ENCODE results near the gene MTTP. TPM values are rescaled to one million over a fixed set of nuclear protein-coding genes. Genes with fewer than 3 reads are reported as not detected.

MTTP gene
- total and polyA plus RNA-seq, 10 donors = 0.07 to 0.97 (median 0.12) TPM; not detected in 3

GRCh38 chr4:99606716-99607115 is 32.1 kb downstream of the MTTP start:
- H3K27me3 ChIP-seq (replicated peaks in 1 of 7) = peaks cover 0 to 4% (median 0%) of the 10 kb centered on the region in 7 donors
- no peak for DNase-seq
- H3K27ac ChIP-seq = no peak overlapping the region
- H3K9me3 ChIP-seq = no peaks in the 10 kb centered on the region
- TF ChIP-seq POLR2AphosphoS5 (IDR thresholded peaks at IDR 0.05) = no peak
- no peak for TF ChIP-seq POLR2A (IDR thresholded peaks at IDR 0.05)
- TF ChIP-seq, protein P1, sequence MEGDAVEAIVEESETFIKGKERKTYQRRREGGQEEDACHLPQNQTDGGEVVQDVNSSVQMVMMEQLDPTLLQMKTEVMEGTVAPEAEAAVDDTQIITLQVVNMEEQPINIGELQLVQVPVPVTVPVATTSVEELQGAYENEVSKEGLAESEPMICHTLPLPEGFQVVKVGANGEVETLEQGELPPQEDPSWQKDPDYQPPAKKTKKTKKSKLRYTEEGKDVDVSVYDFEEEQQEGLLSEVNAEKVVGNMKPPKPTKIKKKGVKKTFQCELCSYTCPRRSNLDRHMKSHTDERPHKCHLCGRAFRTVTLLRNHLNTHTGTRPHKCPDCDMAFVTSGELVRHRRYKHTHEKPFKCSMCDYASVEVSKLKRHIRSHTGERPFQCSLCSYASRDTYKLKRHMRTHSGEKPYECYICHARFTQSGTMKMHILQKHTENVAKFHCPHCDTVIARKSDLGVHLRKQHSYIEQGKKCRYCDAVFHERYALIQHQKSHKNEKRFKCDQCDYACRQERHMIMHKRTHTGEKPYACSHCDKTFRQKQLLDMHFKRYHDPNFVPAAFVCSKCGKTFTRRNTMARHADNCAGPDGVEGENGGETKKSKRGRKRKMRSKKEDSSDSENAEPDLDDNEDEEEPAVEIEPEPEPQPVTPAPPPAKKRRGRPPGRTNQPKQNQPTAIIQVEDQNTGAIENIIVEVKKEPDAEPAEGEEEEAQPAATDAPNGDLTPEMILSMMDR (IDR thresholded peaks at IDR 0.05 in 8 of 11, conservative IDR thresholded peaks at IDR 0.05 in 3 of 11) = no peak
- no peak overlapping the region for H3K4me3 ChIP-seq
- no peaks in the 10 kb centered on the region for H3K4me1 ChIP-seq
- intact Hi-C loops (cut with DNase I; ENCODE audit: low total_unique reads) = no loop called here
- WGBS, 5 donors = 84 to 93% (median 89%) methylated on average over 2 of the region's 2 CpGs
- H3K36me3 ChIP-seq = no peaks in the 10 kb centered on the region

DNA sequence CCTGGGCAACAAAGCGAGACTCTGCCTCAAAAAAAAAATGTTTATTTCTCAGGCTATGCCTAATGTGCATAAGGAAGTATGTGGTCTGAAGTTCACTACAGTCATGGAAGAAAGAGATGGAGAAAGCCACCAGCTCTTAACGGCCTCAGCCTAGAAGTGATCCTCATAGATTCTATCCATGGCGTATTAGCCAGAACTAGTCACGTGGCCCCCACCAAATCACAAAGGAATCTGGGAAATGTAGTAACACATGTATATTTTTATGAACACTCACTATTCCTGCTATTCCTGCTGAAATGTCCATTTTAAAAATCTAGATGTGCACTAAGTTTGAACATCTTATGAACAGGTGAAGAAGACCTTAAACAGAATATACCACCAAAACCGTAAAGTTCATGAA is 33.8 kb downstream of the MTTP start:
- Histone ChIP-seq H3K36me3 (no peaks in the 10 kb centered on the region), H3K9me3 (no peaks in the 10 kb centered on the region), H3K4me3 (no peak overlapping the region), H3K27me3 (replicated peaks in 1 of 7) (peaks cover 0 to 4% (median 0%) of the 10 kb centered on the region in 7 donors), H3K4me1 (no peaks in the 10 kb centered on the region), H3K27ac (no peak overlapping the region)
- intact Hi-C loops (cut with DNase I; ENCODE audit: low total_unique reads) = no loop called here
- TF ChIP-seq, protein P1 (IDR thresholded peaks at IDR 0.05 in 8 of 11, conservative IDR thresholded peaks at IDR 0.05 in 3 of 11) = no peak
- no peak for TF ChIP-seq POLR2AphosphoS5 (IDR thresholded peaks at IDR 0.05)
- TF ChIP-seq POLR2A (IDR thresholded peaks at IDR 0.05) = no peak
- DNase-seq = no peak
- 85 to 97% (median 95%) methylated on average over 5 of the region's 5 CpGs for WGBS, 5 donors

GRCh38 chr4:99610605-99611175 is 36.1 kb downstream of the MTTP start:
- H3K9me3 ChIP-seq = no peaks in the 10 kb centered on the region
- WGBS, 5 donors = 79 to 91% (median 82%) methylated on average over 5 of the region's 5 CpGs
- H3K27ac ChIP-seq = no peak overlapping the region
- no peaks in the 10 kb centered on the region for H3K4me1 ChIP-seq
- H3K36me3 ChIP-seq = no peaks in the 10 kb centered on the region
- TF ChIP-seq POLR2AphosphoS5 (IDR thresholded peaks at IDR 0.05) = no peak
- TF ChIP-seq POLR2A (IDR thresholded peaks at IDR 0.05) = no peak
- TF ChIP-seq, protein P1 (IDR thresholded peaks at IDR 0.05 in 8 of 11, conservative IDR thresholded peaks at IDR 0.05 in 3 of 11) = no peak
- no peak for DNase-seq
- intact Hi-C loops (cut with DNase I; ENCODE audit: low total_unique reads) = no loop called here
- no peak overlapping the region for H3K4me3 ChIP-seq
- peaks cover 0 to 4% (median 0%) of the 10 kb centered on the region in 7 donors for H3K27me3 ChIP-seq (replicated peaks in 1 of 7)

GRCh38 chr4:99612281-99612680 is 37.7 kb downstream of the MTTP start:
- TF ChIP-seq, protein P1 (IDR thresholded peaks at IDR 0.05 in 8 of 11, conservative IDR thresholded peaks at IDR 0.05 in 3 of 11) = no peak
- no peak for TF ChIP-seq POLR2A (IDR thresholded peaks at IDR 0.05)
- Histone ChIP-seq H3K9me3 (no peaks in the 10 kb centered on the region), H3K27me3 (replicated peaks in 1 of 7) (peaks cover 0 to 1% (median 0%) of the 10 kb centered on the region in 7 donors), H3K4me3 (no peak overlapping the region), H3K27ac (no peak overlapping the region), H3K36me3 (no peaks in the 10 kb centered on the region), H3K4me1 (no peaks in the 10 kb centered on the region)
- intact Hi-C loops (cut with DNase I; ENCODE audit: low total_unique reads) = no loop called here
- WGBS, 5 donors = 65 to 84% (median 78%) methylated on average over 3 of the region's 3 CpGs
- no peak for DNase-seq

Data from spleen (tissue), 11 donors.